ENCODE measurements around the gene MRFAP1.
"Not testable (repeated sequence)": the region's sequence is repeated elsewhere in the genome, so short reads cannot be mapped to it uniquely, and the experiment has no call there.

MRFAP1 gene

DNA sequence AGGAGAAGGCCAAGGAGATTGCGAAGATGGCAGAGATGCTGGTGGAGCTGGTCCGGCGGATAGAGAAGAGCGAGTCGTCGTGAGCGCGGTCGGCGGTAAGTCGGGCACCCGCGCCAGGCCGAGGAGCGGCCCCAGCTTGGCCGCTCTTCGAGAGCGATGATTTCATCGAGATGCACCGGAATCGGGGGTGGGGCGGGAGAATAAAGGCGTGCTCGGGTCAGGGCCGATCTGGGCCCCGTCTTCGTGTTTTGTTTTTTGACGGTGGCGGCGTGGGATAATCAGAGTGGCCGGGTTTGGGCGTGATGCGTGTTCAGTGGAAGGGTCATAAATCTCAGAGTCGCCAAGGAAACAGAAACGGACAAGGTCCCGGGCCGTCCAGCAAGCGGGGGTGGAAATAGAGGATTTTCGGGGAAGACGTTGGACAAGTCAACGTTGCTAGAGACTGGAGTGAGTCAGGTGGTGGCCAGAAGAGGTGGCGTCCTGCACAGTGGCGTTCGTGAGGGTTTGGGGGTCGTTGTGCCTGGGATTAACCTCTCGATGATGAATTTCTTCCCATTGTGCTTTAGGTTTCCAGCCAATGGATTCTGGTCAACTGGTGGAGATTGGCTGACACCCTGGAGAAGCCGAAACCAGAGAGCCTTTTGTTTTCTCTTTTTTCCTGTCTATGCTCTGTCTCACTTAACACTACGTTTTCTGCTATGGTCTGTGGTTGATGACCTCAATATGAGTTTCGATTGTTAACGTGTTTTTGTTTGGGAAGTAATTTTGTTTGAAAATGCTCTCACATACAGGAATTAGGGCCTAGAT is 882 bp downstream of the MRFAP1 start:
- TF ChIP-seq TAF1 (IDR thresholded peaks at IDR 0.05; ENCODE audit: borderline replicate concordance, low read depth, low read length) = no peak; the same call in 1 of the 2 replicates
- no peak for TF ChIP-seq POLR2AphosphoS5 (IDR thresholded peaks at IDR 0.05; ENCODE audit: low read depth, low read length)
- TF ChIP-seq POLR2A (IDR thresholded peaks at IDR 0.05; ENCODE audit: low read depth, low read length) = no peak
- FAIRE-seq (no peak), DNase-seq (ENCODE audit: insufficient read length) (peak; percentile 37)

DNA sequence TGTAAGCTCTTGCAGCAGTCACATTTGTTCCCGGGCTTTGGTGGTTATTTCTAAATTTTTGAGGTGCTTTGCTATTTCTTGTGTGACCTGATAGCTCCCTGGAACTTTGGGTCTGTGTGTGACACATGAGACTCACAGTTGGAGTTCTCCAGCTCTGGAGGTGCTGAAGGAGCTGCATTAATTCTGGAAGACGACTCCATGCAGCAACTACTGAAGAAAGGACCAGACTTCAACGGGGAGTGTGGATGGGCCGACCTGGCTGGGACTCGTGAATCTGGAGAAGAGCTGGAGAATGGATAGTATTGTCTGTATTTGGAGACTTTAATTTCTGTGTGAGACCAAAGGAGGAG is 1.5 kb downstream of the MRFAP1 start:
- no peak for FAIRE-seq
- DNase-seq (ENCODE audit: insufficient read length) = no peak
- TF ChIP-seq POLR2A (IDR thresholded peaks at IDR 0.05; ENCODE audit: low read depth, low read length) = no peak
- no peak for TF ChIP-seq TAF1 (IDR thresholded peaks at IDR 0.05; ENCODE audit: borderline replicate concordance, low read depth, low read length)
- no peak for TF ChIP-seq POLR2AphosphoS5 (IDR thresholded peaks at IDR 0.05; ENCODE audit: low read depth, low read length)

DNA sequence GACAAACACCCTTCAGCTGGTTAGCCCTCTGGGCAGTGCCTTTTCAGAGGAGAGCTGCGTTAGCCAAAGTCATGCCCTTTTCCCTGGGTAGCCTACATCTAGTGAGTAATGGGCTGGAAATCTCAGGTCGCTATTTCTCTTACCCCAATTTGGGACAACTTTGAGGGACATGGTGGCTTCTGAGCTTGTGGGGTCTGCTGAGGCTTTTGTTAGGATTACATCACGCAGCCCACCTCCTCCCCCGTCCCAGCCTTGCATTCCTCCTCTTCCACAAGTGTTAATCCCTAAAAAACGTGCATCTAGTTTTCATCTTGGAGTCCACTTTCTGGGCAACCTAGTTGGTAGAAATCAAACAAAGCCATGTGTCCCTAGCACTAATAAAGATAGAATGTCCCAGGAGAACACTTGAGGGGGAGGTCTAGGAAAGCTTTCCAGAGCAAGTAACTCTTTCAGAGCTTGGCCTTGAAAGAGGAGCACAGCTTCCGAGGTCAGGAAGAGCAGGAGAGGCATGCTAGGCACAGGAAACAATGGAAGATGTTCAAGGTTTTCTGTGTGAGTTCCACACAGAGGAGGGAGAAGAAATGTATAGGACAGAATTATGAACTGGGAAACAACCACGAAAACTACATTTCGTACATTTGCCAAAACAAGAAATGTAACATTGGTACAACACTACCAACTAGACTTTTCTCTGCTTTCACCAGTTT is 2.8 kb downstream of the MRFAP1 start:
- DNase-seq (ENCODE audit: insufficient read length) (no peak), FAIRE-seq (no peak)
- peak; percentile 47 for TF ChIP-seq POLR2AphosphoS5 (IDR thresholded peaks at IDR 0.05; ENCODE audit: low read depth, low read length)
- TF ChIP-seq TAF1 (IDR thresholded peaks at IDR 0.05; ENCODE audit: borderline replicate concordance, low read depth, low read length) = no peak
- TF ChIP-seq POLR2A (IDR thresholded peaks at IDR 0.05; ENCODE audit: low read depth, low read length) = peak; percentile 21; the same call in 1 of the 2 replicates

DNA sequence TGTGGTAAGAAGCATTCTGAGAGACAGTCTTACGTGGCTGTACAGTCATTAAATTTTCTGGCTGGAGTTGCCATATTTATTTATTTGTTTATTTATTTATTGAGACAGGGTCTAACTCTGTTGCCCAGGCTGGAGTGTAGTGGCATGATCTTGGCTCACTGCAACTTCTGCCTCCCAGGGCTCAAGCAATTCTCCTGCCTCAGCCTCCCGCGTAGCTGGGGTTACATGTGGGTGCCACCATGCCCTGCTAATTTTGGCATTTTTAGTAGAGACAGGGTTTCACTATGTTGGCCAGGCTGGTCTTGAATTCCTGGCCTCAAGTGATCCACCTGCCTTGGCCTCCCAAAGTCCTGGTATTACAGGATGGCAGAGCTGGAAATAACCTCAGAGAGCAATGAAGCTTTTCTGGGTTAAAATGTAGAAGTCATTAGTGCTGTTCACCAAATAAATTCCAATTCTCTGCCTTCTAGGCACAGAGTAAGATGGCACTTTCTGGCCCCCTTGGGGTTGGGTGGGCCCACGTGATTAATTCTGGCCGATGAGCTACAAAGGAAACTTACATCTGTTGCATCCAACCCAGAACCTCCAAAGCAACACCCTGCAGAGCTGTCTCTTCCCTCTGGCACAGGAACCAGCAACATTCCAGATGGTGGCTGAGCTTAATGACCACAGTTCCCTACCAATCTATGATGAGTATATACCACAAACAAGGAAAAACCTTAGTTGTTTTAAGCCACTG is 4.5 kb downstream of the MRFAP1 start:
- FAIRE-seq (no peak), DNase-seq (ENCODE audit: insufficient read length) (no peak)
- TF ChIP-seq POLR2AphosphoS5 (IDR thresholded peaks at IDR 0.05; ENCODE audit: low read depth, low read length) (no peak), TAF1 (IDR thresholded peaks at IDR 0.05; ENCODE audit: borderline replicate concordance, low read depth, low read length) (no peak), POLR2A (IDR thresholded peaks at IDR 0.05; ENCODE audit: low read depth, low read length) (no peak)

DNA sequence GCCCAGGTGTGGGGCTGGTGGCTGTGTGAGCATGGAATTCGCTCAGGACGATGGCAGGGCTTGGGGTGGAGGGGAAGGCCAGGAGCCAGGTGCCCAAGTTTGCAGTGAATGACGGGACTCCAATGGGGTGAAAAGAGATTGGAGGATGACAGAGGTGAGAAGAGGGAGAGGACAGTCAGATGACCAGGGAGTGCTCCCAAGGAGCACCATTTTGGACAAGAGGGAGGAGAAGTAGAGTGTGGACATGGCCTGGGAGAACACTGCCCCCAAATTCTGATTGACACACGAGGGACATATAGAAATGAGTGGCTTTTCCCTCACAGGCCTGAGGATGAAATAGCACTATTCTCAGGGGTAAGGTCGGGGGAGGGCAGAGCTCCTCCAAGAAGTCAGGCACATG is 6.7 kb downstream of the MRFAP1 start:
- FAIRE-seq = no peak
- TF ChIP-seq POLR2A (IDR thresholded peaks at IDR 0.05; ENCODE audit: low read depth, low read length) (no peak), POLR2AphosphoS5 (IDR thresholded peaks at IDR 0.05; ENCODE audit: low read depth, low read length) (no peak), TAF1 (IDR thresholded peaks at IDR 0.05; ENCODE audit: borderline replicate concordance, low read depth, low read length) (no peak)

DNA sequence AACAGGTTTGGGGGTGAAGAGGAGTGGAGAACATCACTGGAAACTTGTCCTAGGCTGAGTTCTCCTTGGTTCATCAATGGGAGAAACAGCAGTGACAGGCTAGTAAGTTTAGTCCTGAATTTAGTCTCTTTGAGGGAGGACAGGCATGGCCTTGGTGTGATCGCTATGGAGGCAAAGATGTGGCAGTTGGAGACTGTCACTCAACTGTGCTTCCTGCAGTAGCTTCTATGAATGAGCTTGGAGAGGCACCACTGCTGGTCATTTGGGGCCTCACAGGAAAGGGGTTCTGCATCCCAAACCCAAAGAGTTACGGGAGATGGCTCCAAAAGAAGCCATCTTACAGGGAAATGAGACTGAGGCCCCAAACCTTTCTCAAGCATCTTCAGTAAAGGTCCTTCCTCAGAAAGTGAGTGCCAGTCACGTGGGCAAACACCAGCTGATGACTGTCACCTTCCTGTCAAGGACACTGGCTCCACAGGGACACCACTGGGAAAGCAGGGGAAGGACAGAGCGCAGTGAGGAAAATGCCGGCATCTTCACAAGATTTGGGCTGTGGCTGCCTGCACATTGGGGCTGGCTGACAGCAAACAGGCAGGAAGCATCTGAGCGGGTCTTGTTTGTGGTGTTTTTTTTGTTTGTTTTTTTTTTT is 7.2 kb downstream of the MRFAP1 start:
- DNase-seq (ENCODE audit: insufficient read length) (no peak), FAIRE-seq (no peak)
- TF ChIP-seq POLR2AphosphoS5 (IDR thresholded peaks at IDR 0.05; ENCODE audit: low read depth, low read length) (no peak), POLR2A (IDR thresholded peaks at IDR 0.05; ENCODE audit: low read depth, low read length) (no peak), TAF1 (IDR thresholded peaks at IDR 0.05; ENCODE audit: borderline replicate concordance, low read depth, low read length) (no peak)

More for the DNA sequence above, 6.7 kb downstream of the MRFAP1 start:
- no peak for DNase-seq (ENCODE audit: insufficient read length)

DNA sequence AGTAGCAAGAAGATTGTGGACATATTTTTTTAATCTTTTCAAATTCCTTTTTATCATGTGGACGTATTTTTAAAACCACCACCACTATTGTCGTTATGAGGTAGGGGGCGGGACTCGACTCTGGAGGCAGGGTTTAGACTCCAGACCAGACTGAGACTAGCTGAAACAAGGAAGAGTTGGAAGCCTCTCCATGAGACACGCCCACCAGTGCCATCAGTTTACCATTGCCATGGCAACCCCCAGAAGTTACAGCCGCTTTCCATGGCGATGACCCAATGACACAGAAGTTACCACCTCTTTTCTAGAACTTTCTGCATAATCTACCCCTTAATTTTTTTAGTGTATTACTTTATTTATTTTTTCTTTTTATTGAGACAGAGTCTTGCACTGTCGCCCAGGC is 8.7 kb downstream of the MRFAP1 start:
- DNase-seq (ENCODE audit: insufficient read length) (no peak), FAIRE-seq (no peak)
- TF ChIP-seq POLR2A (IDR thresholded peaks at IDR 0.05; ENCODE audit: low read depth, low read length) (no peak), POLR2AphosphoS5 (IDR thresholded peaks at IDR 0.05; ENCODE audit: low read depth, low read length) (no peak), TAF1 (IDR thresholded peaks at IDR 0.05; ENCODE audit: borderline replicate concordance, low read depth, low read length) (no peak)

DNA sequence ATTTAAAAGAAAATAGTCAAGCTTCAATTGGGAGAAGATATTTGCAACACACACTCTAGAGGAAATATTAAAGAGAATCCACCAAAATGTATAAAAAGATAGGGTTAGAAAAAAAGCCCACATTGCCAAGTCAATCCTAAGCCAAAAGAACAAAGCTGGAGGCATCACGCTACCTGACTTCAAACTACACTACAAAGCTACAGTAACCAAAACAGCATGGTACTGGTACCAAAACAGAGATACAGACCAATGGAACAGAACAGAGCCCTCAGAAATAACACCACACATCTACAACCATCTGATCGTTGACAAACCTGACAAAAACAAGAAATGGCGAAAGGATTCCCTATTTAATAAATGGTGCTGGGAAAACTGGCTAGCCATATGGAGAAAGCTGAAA is 13.7 kb downstream of the MRFAP1 start:
- DNase-seq (ENCODE audit: insufficient read length); FAIRE-seq: not testable (repeated sequence)

DNA sequence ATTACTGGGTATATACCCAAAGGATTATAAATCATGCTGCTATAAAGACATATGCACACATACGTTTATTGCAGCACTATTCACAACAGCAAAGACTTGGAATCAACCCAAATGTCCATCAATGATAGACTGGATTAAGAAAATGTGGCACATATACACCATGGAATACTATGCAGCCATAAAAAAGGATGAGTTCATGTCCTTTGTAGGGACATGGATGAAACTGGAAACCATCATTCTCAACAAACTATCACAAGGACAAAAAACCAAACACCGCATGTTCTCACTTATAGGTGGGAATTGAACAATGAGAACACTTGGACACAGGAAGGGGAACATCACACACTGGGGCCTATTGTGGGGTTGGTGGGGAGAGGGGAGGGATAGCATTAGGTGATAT is 14.8 kb downstream of the MRFAP1 start:
- not testable (repeated sequence) for DNase-seq (ENCODE audit: insufficient read length); FAIRE-seq

DNA sequence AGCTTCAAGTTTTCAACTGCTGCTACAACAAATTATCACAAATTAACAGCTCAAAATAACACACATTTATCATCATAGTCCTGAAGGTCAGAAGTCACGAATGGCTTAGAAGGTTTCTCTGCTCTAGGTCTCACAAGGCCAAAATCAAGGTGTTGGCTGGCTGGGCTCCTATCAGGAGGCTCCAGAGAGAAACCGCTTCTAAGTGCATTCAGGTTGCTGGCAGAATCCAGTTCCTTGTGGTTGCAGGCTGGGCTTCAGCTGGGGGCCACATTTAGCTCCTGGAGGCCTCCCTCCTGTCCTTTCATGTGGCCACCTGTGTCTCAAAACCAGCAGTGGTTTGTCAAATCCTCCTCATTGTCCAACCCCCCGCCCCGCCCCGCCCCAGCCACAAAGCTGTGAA is 15.4 kb downstream of the MRFAP1 start:
- no peak for DNase-seq (ENCODE audit: insufficient read length)
- TF ChIP-seq POLR2A (IDR thresholded peaks at IDR 0.05; ENCODE audit: low read depth, low read length) (no peak), POLR2AphosphoS5 (IDR thresholded peaks at IDR 0.05; ENCODE audit: low read depth, low read length) (no peak), TAF1 (IDR thresholded peaks at IDR 0.05; ENCODE audit: borderline replicate concordance, low read depth, low read length) (no peak)
- no peak for FAIRE-seq
